OCI-LY7 (cell line): ENCODE measurements around the gene MAFF.

Source experiments
- EZH2phosphoT487 ChIP-seq: fragments of 200-600 bp; sonication (generic); IDR thresholded peaks from 2 replicates; pipeline ENCODE4 v1.6.1; 2018; ENCODE audit warnings: low read depth, borderline replicate concordance, mild to moderate bottlenecking, mixed run types, antibody characterized with exemption, low read length, moderate library complexity, mixed read lengths
- TF ChIP-seq, protein P1 (sequence below): fragments of 200-600 bp; sonication (generic); conservative IDR thresholded peaks from 2 replicates; pipeline ENCODE4 v1.5.1; 2014; ENCODE audit warnings: mild to moderate bottlenecking, antibody characterized with exemption, low read length, moderate library complexity, mixed read lengths

DNA sequence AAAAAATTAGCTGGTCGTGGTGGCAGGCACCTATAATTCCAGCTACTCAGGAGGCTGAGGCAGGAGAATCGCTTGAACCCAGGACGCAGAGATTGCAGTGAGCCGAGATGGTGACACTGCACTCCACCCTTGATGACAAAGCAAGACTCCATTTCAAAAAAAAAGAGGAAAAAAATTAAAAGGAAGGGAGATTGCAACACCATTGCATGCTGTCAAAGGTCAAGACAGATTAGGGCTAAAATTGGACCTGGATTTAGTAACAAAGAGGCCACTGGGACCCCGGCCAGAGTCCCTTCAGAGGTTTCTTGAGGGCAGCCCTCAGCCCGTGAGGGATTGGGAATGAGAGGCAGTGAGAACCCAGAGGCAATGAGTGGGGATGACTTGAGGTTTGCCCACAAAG, 8.2 kb upstream of the MAFF start:
- TF ChIP-seq, protein P1, sequence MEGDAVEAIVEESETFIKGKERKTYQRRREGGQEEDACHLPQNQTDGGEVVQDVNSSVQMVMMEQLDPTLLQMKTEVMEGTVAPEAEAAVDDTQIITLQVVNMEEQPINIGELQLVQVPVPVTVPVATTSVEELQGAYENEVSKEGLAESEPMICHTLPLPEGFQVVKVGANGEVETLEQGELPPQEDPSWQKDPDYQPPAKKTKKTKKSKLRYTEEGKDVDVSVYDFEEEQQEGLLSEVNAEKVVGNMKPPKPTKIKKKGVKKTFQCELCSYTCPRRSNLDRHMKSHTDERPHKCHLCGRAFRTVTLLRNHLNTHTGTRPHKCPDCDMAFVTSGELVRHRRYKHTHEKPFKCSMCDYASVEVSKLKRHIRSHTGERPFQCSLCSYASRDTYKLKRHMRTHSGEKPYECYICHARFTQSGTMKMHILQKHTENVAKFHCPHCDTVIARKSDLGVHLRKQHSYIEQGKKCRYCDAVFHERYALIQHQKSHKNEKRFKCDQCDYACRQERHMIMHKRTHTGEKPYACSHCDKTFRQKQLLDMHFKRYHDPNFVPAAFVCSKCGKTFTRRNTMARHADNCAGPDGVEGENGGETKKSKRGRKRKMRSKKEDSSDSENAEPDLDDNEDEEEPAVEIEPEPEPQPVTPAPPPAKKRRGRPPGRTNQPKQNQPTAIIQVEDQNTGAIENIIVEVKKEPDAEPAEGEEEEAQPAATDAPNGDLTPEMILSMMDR, result no peak
- TF ChIP-seq EZH2phosphoT487, result no peak
